Esophagus (tissue), 2 donors: ENCODE measurements around the gene FAM200B. TPM values are rescaled to one million over a fixed set of nuclear protein-coding genes. Genes with fewer than 3 reads are reported as not detected.
"Not testable (repeated sequence)": the region's sequence is repeated elsewhere in the genome, so short reads cannot be mapped to it uniquely, and the experiment has no call there.

Experiments
- H3K27ac ChIP-seq, 2 donors: one replicate each; pipeline ENCODE4 v1.5.1; 2013; ENCODE audit warnings: low read depth in 2 of 2, mild to moderate bottlenecking in 2 of 2, inconsistent platforms in 1 of 2, low read length in 1 of 2, moderate library complexity in 1 of 2
- H3K27me3 ChIP-seq, 2 donors: one replicate each; pipeline ENCODE4 v1.6.1; 2013; ENCODE audit warnings: low read length in 2 of 2, control low read depth in 1 of 2, mild to moderate bottlenecking in 1 of 2; ENCODE audit not compliant: insufficient read depth in 2 of 2, control insufficient read depth in 1 of 2
- H3K36me3 ChIP-seq, 2 donors: one replicate each; pipeline ENCODE4 v1.6.1; 2013; ENCODE audit warnings: low read length in 1 of 2; ENCODE audit not compliant: control insufficient read depth in 2 of 2, insufficient read depth in 2 of 2
- H3K4me1 ChIP-seq, 2 donors: one replicate each; pipeline ENCODE4 v1.6.1; 2013; ENCODE audit warnings: low read length in 1 of 2; ENCODE audit not compliant: control insufficient read depth in 2 of 2, insufficient read depth in 2 of 2
- H3K4me3 ChIP-seq, 2 donors: one replicate each; pipeline ENCODE4 v1.5.1; 2013; ENCODE audit warnings: low read length in 2 of 2, mild to moderate bottlenecking in 2 of 2, low read depth in 1 of 2, moderate library complexity in 1 of 2
- H3K9me3 ChIP-seq, 2 donors: one replicate each; pipeline ENCODE4 v1.6.1; 2013; ENCODE audit warnings: mild to moderate bottlenecking in 2 of 2, low read depth in 1 of 2, low read length in 1 of 2, moderate library complexity in 1 of 2; ENCODE audit not compliant: control insufficient read depth in 2 of 2, insufficient read depth in 1 of 2
- WGBS, 2 donors: extraction: QIAGEN DNeasy Blood & Tissue Kit; methylation state at CpG; one replicate each; pipeline ENCODE4 v1.1.7; 2013; 5-methylcytosine and 5-hydroxymethylcytosine counted together
- polyA plus RNA-seq, 2 donors: library from polyadenylated mRNA; stranded (reverse); fragments of 200-250 nt; gene quantifications; one replicate each; pipeline ENCODE4 v1.2.3, GENCODE V29; 2013
- donor health status: healthy with polysubstance abuse.
- donor health status: Bipolar disorder and iron deficiency.

The FAM200B gene
- polyA plus RNA-seq, 2 donors: 25.7 to 42.6 TPM

GRCh38 chr4:15718465-15718864 lies 36.8 kb downstream of the FAM200B start:
- Histone ChIP-seq H3K27ac (no peak overlapping the region), H3K4me1 (peaks cover 2 to 3% of the 10 kb centered on the region in 2 donors), H3K27me3 (no peaks in the 10 kb centered on the region), H3K4me3 (no peak overlapping the region), H3K36me3 (no peaks in the 10 kb centered on the region), H3K9me3 (no peaks in the 10 kb centered on the region)
- 88% methylated on average over 5 of the region's 5 CpGs for WGBS, 2 donors

GRCh38 chr4:15718959-15719358 lies 37.3 kb downstream of the FAM200B start:
- no peak overlapping the region for H3K27ac ChIP-seq

GRCh38 chr4:15719506-15719905 lies 37.9 kb downstream of the FAM200B start:
- H3K27ac ChIP-seq: no peak overlapping the region
- no peak overlapping the region for H3K4me3 ChIP-seq
- H3K27me3 ChIP-seq: no peaks in the 10 kb centered on the region
- H3K4me1 ChIP-seq: peaks cover 2 to 3% of the 10 kb centered on the region in 2 donors
- 76 to 81% methylated on average over 4 of the region's 4 CpGs for WGBS, 2 donors
- no peaks in the 10 kb centered on the region for H3K36me3 ChIP-seq
- H3K9me3 ChIP-seq: no peaks in the 10 kb centered on the region

More at GRCh38 chr4:15718959-15719358, 37.3 kb downstream of the FAM200B start:
- H3K36me3 ChIP-seq: no peaks in the 10 kb centered on the region
- no peaks in the 10 kb centered on the region for H3K27me3 ChIP-seq
- H3K4me3 ChIP-seq: no peak overlapping the region
- 93% methylated on average over 7 of the region's 7 CpGs for WGBS, 2 donors
- H3K9me3 ChIP-seq: no peaks in the 10 kb centered on the region
- H3K4me1 ChIP-seq: peaks cover 2 to 3% of the 10 kb centered on the region in 2 donors

GRCh38 chr4:15720851-15721250 lies 39.2 kb downstream of the FAM200B start:
- WGBS, 2 donors: 93 to 98% methylated on average over 2 of the region's 2 CpGs
- no peak overlapping the region for H3K4me3 ChIP-seq
- H3K9me3 ChIP-seq: no peaks in the 10 kb centered on the region
- no peaks in the 10 kb centered on the region for H3K36me3 ChIP-seq
- H3K27ac ChIP-seq: no peak overlapping the region
- no peaks in the 10 kb centered on the region for H3K27me3 ChIP-seq
- peaks cover 2 to 3% of the 10 kb centered on the region in 2 donors for H3K4me1 ChIP-seq

GRCh38 chr4:15725608-15726007 lies 44.0 kb downstream of the FAM200B start:
- Histone ChIP-seq H3K4me1 (peaks cover 0 to 3% of the 10 kb centered on the region in 2 donors), H3K36me3 (no peaks in the 10 kb centered on the region), H3K9me3 (no peaks in the 10 kb centered on the region), H3K27me3 (no peaks in the 10 kb centered on the region), H3K4me3 (no peak overlapping the region), H3K27ac (no peak overlapping the region)
- WGBS, 2 donors: 57% methylated on average over 3 to 4 of the region's 4 CpGs

GRCh38 chr4:15729910-15730533 lies 48.4 kb downstream of the FAM200B start:
- Histone ChIP-seq H3K4me3 (no peak overlapping the region), H3K27me3 (no peaks in the 10 kb centered on the region), H3K36me3 (no peaks in the 10 kb centered on the region), H3K4me1 (no peaks in the 10 kb centered on the region), H3K9me3 (peaks cover 0 to 3% of the 10 kb centered on the region in 2 donors), H3K27ac (no peak overlapping the region)
- 14 to 21% methylated on average over 3 of the region's 3 CpGs for WGBS, 2 donors

- not testable (repeated sequence) for H3K27ac ChIP-seq, H3K27me3 ChIP-seq, H3K36me3 ChIP-seq, H3K9me3 ChIP-seq, H3K4me1 ChIP-seq, H3K4me3 ChIP-seq
- 76 to 77% methylated on average over 5 of the region's 5 CpGs for WGBS, 2 donors
Measured at GRCh38 chr4:15733061-15733460, 51.4 kb downstream of the FAM200B start.

GRCh38 chr4:15735536-15735935 lies 53.9 kb downstream of the FAM200B start:
- Histone ChIP-seq H3K4me1 (no peaks in the 10 kb centered on the region), H3K27ac (no peak overlapping the region), H3K27me3 (no peaks in the 10 kb centered on the region), H3K9me3 (peaks cover 0 to 3% of the 10 kb centered on the region in 2 donors), H3K4me3 (no peak overlapping the region), H3K36me3 (no peaks in the 10 kb centered on the region)
- WGBS, 2 donors: 72 to 86% methylated on average over 6 of the region's 6 CpGs

GRCh38 chr4:15736514-15737050 lies 55.0 kb downstream of the FAM200B start:
- no peak overlapping the region for H3K4me3 ChIP-seq
- H3K9me3 ChIP-seq: peaks cover 0 to 3% of the 10 kb centered on the region in 2 donors
- H3K4me1 ChIP-seq: no peaks in the 10 kb centered on the region
- no peaks in the 10 kb centered on the region for H3K27me3 ChIP-seq
- 89 to 93% methylated on average over 4 of the region's 4 CpGs for WGBS, 2 donors
- H3K36me3 ChIP-seq: no peaks in the 10 kb centered on the region
- no peak overlapping the region for H3K27ac ChIP-seq

- Histone ChIP-seq H3K4me1 (no peaks in the 10 kb centered on the region), H3K4me3 (no peak overlapping the region), H3K9me3 (peaks cover 0 to 3% of the 10 kb centered on the region in 2 donors), H3K27ac (no peak overlapping the region), H3K27me3 (no peaks in the 10 kb centered on the region), H3K36me3 (no peaks in the 10 kb centered on the region)
- WGBS, 2 donors: 65 to 73% methylated on average over 3 of the region's 3 CpGs
Measured at GRCh38 chr4:15737255-15737654, 55.6 kb downstream of the FAM200B start.
